H1 (cell line): ENCODE data around the gene MRPL41. TPM values are rescaled to one million over a fixed set of nuclear protein-coding genes. Genes with fewer than 3 reads are reported as not detected.

Experiments
- ASH2L ChIP-seq: fragments of 200-600, 300-600 bp; sonication (generic); IDR thresholded peaks from one replicate; pipeline ENCODE4 v1.7.1; 2017; ENCODE audit warnings: low read length
- ATF3 ChIP-seq: IDR thresholded peaks from 2 replicates; pipeline ENCODE4 v1.6.1; 2011; ENCODE audit warnings: low read depth, mild to moderate bottlenecking, low read length; ENCODE audit not compliant: insufficient read depth
- CTBP2 ChIP-seq: IDR thresholded peaks from 2 replicates; pipeline ENCODE4 v1.7.0; 2011; ENCODE audit warnings: borderline replicate concordance, mild to moderate bottlenecking, moderate library complexity, mixed read lengths, low read length; ENCODE audit not compliant: insufficient read depth, insufficient read length
- SIN3A ChIP-seq, 2 experiments: IDR thresholded peaks in 1 of 2; conservative IDR thresholded peaks in 1 of 2; 2 replicates each; pipeline ENCODE4 v1.6.1; 2011 to 2012; ENCODE audit warnings: low read length in 2 of 2, improper control_type of control experiment in 1 of 2, low read depth in 1 of 2, mild to moderate bottlenecking in 1 of 2
- SP1 ChIP-seq: IDR thresholded peaks from 2 replicates; pipeline ENCODE4 v1.6.1; 2011; ENCODE audit warnings: low read depth, low read length
- SUZ12 ChIP-seq: fragments of 200-600 bp; sonication (generic); IDR thresholded peaks from 2 replicates; pipeline ENCODE4 v1.6.1; 2012; ENCODE audit warnings: mild to moderate bottlenecking, inconsistent platforms, low read length, moderate library complexity, mixed read lengths
- polyA plus RNA-seq, 7 experiments: library from polyadenylated mRNA; depleted of rRNA in 3 of 7; stranded (reverse) in 5 of 7; unstranded in 2 of 7; fragments of >200 nt in 5 of 7; fragments of 200-250 nt in 2 of 7; gene quantifications; 1 replicate in 5 of 7; 2 replicates in 1 of 7; 4 replicates in 1 of 7; pipeline versions ENCODE4 v1.2.1 to v1.2.3, GENCODE V29; 2011 to 2013; ENCODE audit warnings: missing spikeins in 2 of 7, mixed read lengths in 2 of 7
- total RNA-seq: library from RNA; stranded (reverse); fragmentation: NEBNext Ultra II Directional; extraction: Animal tissue kit (Norgen Biotek cat#: 25700); gene quantifications from 2 replicates; pipeline ENCODE4 v1.2.1, GENCODE V29; 2021
- TF ChIP-seq, protein P1 (sequence below): IDR thresholded peaks from 2 replicates; pipeline ENCODE4 v1.6.1; 2012; ENCODE audit warnings: inconsistent platforms

MRPL41 gene
- total and polyA plus RNA-seq, 2 of the 8 experiments (the other 6 are each of a cell fraction or from before 2014, with no cell fraction given) = 47.2 to 58.1 TPM

GRCh38 chr9:137583957-137584356, 32.3 kb downstream of the MRPL41 start (continued):
- no peak for TF ChIP-seq SIN3A (conservative IDR thresholded peaks at IDR 0.05 in 1 of 2, IDR thresholded peaks at IDR 0.05 in 1 of 2; ENCODE audit: low read depth in 1 of 2, low read length in 2 of 2)
- TF ChIP-seq, protein P1, sequence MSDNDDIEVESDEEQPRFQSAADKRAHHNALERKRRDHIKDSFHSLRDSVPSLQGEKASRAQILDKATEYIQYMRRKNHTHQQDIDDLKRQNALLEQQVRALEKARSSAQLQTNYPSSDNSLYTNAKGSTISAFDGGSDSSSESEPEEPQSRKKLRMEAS = no peak
- no peak for TF ChIP-seq SUZ12
- no peak for TF ChIP-seq SP1
- no peak for TF ChIP-seq ATF3
- no peak for TF ChIP-seq ASH2L
- TF ChIP-seq CTBP2 = no peak
- TF ChIP-seq, all 59 proteins: peak for 0
